ENCODE data around the gene VSTM2L.

VSTM2L gene

GRCh38 chr20:37987602-37988290 is 84.8 kb downstream of the VSTM2L start:
- DNase-seq (ENCODE audit: low read depth in 2 of 2) = no peak

GRCh38 chr20:37988306-37988954 is 85.5 kb downstream of the VSTM2L start:
- no peak for DNase-seq (ENCODE audit: low read depth in 2 of 2)

- no peak for DNase-seq (ENCODE audit: low read depth in 2 of 2)
Observed at GRCh38 chr20:37989601-37990295, 86.8 kb downstream of the VSTM2L start.

GRCh38 chr20:37990571-37991151 is 87.7 kb downstream of the VSTM2L start:
- no peak for DNase-seq (ENCODE audit: low read depth in 2 of 2)

- no peak for DNase-seq (ENCODE audit: low read depth in 2 of 2)
Observed at GRCh38 chr20:37991157-37991866, 88.4 kb downstream of the VSTM2L start.

- no peak for DNase-seq (ENCODE audit: low read depth in 2 of 2)
Observed at GRCh38 chr20:37991908-37992307, 89.0 kb downstream of the VSTM2L start.

- no peak for DNase-seq (ENCODE audit: low read depth in 2 of 2)
Observed at GRCh38 chr20:37992802-37993409, 90.0 kb downstream of the VSTM2L start.

- no peak for DNase-seq (ENCODE audit: low read depth in 2 of 2)
Observed at GRCh38 chr20:37994512-37994911, 91.6 kb downstream of the VSTM2L start.
